Prostate gland (tissue), 2 donors: ENCODE data around the gene GZMB.

Source experiments
- POLR2A ChIP-seq: fragments of 450-650 bp; IDR thresholded peaks from one replicate; pipeline ENCODE4 v1.6.1; 2016; ENCODE audit warnings: antibody characterized with exemption, mild to moderate bottlenecking
- TF ChIP-seq, protein P1 (sequence below), 4 experiments: fragments of 200-600 bp in 2 of 4; fragments of 450-650 bp in 2 of 4; sonication (generic) in 2 of 4; IDR thresholded peaks; 1 replicate in 3 of 4; 2 replicates in 1 of 4; pipeline ENCODE4 v1.5.1; 2016 to 2019; ENCODE audit warnings: antibody characterized with exemption in 4 of 4, mild to moderate bottlenecking in 2 of 4, moderate library complexity in 2 of 4

- TF ChIP-seq, protein P1, sequence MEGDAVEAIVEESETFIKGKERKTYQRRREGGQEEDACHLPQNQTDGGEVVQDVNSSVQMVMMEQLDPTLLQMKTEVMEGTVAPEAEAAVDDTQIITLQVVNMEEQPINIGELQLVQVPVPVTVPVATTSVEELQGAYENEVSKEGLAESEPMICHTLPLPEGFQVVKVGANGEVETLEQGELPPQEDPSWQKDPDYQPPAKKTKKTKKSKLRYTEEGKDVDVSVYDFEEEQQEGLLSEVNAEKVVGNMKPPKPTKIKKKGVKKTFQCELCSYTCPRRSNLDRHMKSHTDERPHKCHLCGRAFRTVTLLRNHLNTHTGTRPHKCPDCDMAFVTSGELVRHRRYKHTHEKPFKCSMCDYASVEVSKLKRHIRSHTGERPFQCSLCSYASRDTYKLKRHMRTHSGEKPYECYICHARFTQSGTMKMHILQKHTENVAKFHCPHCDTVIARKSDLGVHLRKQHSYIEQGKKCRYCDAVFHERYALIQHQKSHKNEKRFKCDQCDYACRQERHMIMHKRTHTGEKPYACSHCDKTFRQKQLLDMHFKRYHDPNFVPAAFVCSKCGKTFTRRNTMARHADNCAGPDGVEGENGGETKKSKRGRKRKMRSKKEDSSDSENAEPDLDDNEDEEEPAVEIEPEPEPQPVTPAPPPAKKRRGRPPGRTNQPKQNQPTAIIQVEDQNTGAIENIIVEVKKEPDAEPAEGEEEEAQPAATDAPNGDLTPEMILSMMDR (IDR thresholded peaks at IDR 0.05), result no peak
- no peak for TF ChIP-seq POLR2A
These were observed at the start of gene GZMB for GRCh38 chr14:24634158-24634557.
